ENCODE results near the gene SPANXN4.

SPANXN4 gene

GRCh38 chrX:143025628-143026027 lies at the start of gene SPANXN4:
SPANXN4 (plus strand) TSS chrX:143025928; CDS start chrX:143026015, 87 bp downstream.
- POLR2A ChIA-PET (ENCODE audit: low non-redundant PET): no interaction called here
- no peak within 1 kb of the TSS for H3K27ac ChIP-seq
- no peak for DNase-seq (ENCODE audit: low spot score)
- TF ChIP-seq CTCF (conservative IDR thresholded peaks at IDR 0.05; ENCODE audit: low read depth): no peak
- CTCF ChIA-PET: no interaction called here

GRCh38 chrX:142977128-142977914 lies 48.4 kb upstream of the SPANXN4 start:
- POLR2A ChIA-PET (ENCODE audit: low non-redundant PET): no interaction called here

GRCh38 chrX:142978130-142978684 lies 47.5 kb upstream of the SPANXN4 start:
- ChIA-PET POLR2A (ENCODE audit: low non-redundant PET) (no interaction called here), CTCF (no interaction called here)
- no peak overlapping the region for H3K27ac ChIP-seq
- no peak for TF ChIP-seq CTCF (conservative IDR thresholded peaks at IDR 0.05; ENCODE audit: low read depth)
- DNase-seq (ENCODE audit: low spot score): no peak

More at GRCh38 chrX:142977128-142977914, 48.4 kb upstream of the SPANXN4 start:
- CTCF ChIA-PET: no interaction called here
- no peak overlapping the region for H3K27ac ChIP-seq
- no peak for DNase-seq (ENCODE audit: low spot score)
- TF ChIP-seq CTCF (conservative IDR thresholded peaks at IDR 0.05; ENCODE audit: low read depth): no peak

- POLR2A ChIA-PET (ENCODE audit: low non-redundant PET): no interaction called here
- no peak for DNase-seq (ENCODE audit: low spot score)
- no peak overlapping the region for H3K27ac ChIP-seq
- CTCF ChIA-PET: no interaction called here
- TF ChIP-seq CTCF (conservative IDR thresholded peaks at IDR 0.05; ENCODE audit: low read depth): no peak
Observed at GRCh38 chrX:142982679-142983078, 43.0 kb upstream of the SPANXN4 start.

- ChIA-PET POLR2A (ENCODE audit: low non-redundant PET) (no interaction called here), CTCF (interaction anchor here (0.7 kb wide), 1 partner anchor 476 kb away, joined by 7 read pairs; no protein-coding TSS in a partner anchor)
- H3K27ac ChIP-seq: no peak overlapping the region
- no peak for TF ChIP-seq CTCF (conservative IDR thresholded peaks at IDR 0.05; ENCODE audit: low read depth)
- no peak for DNase-seq (ENCODE audit: low spot score)
Observed at GRCh38 chrX:142994988-142995387, 30.7 kb upstream of the SPANXN4 start.

- TF ChIP-seq CTCF (conservative IDR thresholded peaks at IDR 0.05; ENCODE audit: low read depth): no peak
- no peak overlapping the region for H3K27ac ChIP-seq
- POLR2A ChIA-PET (ENCODE audit: low non-redundant PET): no interaction called here
- no peak for DNase-seq (ENCODE audit: low spot score)
- CTCF ChIA-PET: interaction anchor here (0.7 kb wide), 1 partner anchor 1527 kb away, joined by 4 read pairs; no protein-coding TSS in a partner anchor
Observed at GRCh38 chrX:142998447-142999198, 27.1 kb upstream of the SPANXN4 start.

Measured in RWPE1 (cell line).